Prostate gland (tissue), 2 donors: ENCODE data around the gene PRKCQ.

Experiments used
- CTCF ChIP-seq, 4 experiments: fragments of 200-600 bp in 2 of 4; fragments of 450-650 bp in 2 of 4; sonication (generic) in 2 of 4; IDR thresholded peaks; 1 replicate in 3 of 4; 2 replicates in 1 of 4; pipeline ENCODE4 v1.5.1; 2016 to 2019; ENCODE audit warnings: antibody characterized with exemption in 4 of 4, mild to moderate bottlenecking in 2 of 4, moderate library complexity in 2 of 4
- POLR2A ChIP-seq: fragments of 450-650 bp; IDR thresholded peaks from one replicate; pipeline ENCODE4 v1.6.1; 2016; ENCODE audit warnings: antibody characterized with exemption, mild to moderate bottlenecking
- POLR2AphosphoS5 ChIP-seq: sonication (generic); formaldehyde crosslinking; IDR thresholded peaks from one replicate; pipeline ENCODE4 v1.6.1; 2017; ENCODE audit warnings: antibody characterized with exemption

- no peak for TF ChIP-seq CTCF (IDR thresholded peaks at IDR 0.05)
- no peak for TF ChIP-seq POLR2A
- no peak for TF ChIP-seq POLR2AphosphoS5
Observed at GRCh38 chr10:6516929-6517284, 63.2 kb downstream of the PRKCQ start.
